Measurements from ENCODE around the gene LAMC1.

Gene LAMC1

DNA sequence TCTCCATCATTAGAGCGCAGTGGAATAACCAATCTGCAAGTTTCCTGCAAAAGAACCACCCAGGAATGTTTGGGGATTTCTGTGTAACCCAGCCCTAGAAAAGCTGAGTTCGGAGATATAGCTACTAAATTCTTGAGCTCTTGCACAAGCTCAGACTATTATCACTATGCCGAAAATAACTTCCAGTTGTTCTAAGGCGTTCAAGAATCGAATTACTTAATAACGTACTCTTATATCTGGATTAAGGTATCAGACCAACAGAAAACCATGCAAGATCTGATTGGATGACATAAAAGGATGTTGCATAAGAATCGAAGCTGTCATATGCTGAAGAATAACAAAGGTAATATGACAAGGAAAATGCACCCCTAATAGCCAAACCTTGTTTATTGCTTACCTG lies 155.3 kb downstream of the LAMC1 start (continued):
- TF ChIP-seq, protein P1, sequence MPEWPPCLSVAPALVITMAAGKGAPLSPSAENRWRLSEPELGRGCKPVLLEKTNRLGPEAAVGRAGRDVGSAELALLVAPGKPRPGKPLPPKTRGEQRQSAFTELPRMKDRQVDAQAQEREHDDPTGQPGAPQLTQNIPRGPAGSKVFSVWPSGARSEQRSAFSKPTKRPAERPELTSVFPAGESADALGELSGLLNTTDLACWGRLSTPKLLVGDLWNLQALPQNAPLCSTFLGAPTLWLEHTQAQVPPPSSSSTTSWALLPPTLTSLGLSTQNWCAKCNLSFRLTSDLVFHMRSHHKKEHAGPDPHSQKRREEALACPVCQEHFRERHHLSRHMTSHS (tag by site-specific recombination; IDR thresholded peaks at IDR 0.05) = no peak
- no peak for TF ChIP-seq ZNF426 (tag by site-specific recombination; IDR thresholded peaks at IDR 0.05)
- no peak for TF ChIP-seq ZBTB8A (tag by site-specific recombination; IDR thresholded peaks at IDR 0.05)
- TF ChIP-seq ZNF292 (tag by site-specific recombination; IDR thresholded peaks at IDR 0.05; ENCODE audit: borderline replicate concordance, low read depth) = no peak

DNA sequence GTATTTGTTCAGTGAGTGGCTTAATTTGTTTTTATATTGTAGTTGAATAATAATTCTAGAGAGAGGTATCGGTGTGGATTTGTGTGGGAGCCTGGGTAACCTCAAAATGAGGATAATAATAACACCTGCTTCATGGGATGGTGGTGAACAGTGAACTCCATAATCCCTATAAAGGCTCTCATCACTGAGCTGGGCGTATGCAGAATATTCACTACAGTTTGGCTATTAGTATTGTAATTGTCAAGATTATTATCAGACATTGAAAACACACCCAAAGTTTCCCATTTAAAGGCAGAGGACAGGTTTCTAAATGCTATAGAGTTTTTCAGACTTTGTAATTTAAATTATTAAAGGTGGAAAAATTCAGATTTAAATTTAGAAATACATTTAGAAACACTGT lies 155.8 kb downstream of the LAMC1 start:
- Histone ChIP-seq H3K36me3 (ENCODE audit: control insufficient read depth in 2 of 2, insufficient read depth in 1 of 2, low read length in 2 of 2) (no peaks in the 10 kb centered on the region), H3K9me3 (ENCODE audit: control insufficient read depth, insufficient read depth, low read depth, low read length) (no peaks in the 10 kb centered on the region), H3K27ac (ENCODE audit: extremely low read depth, low read depth, low read length) (no peak overlapping the region), H3K4me3 (ENCODE audit: low read depth, low read length) (no peak overlapping the region), H3K4me1 (ENCODE audit: control insufficient read depth, insufficient read depth, low read length) (no peaks in the 10 kb centered on the region)
- TF ChIP-seq ZNF266 (tag by site-specific recombination; IDR thresholded peaks at IDR 0.05; ENCODE audit: low read depth) (no peak), ZNF16 (tag by site-specific recombination; IDR thresholded peaks at IDR 0.05; ENCODE audit: low read depth) (no peak), KLF8 (tag by site-specific recombination; IDR thresholded peaks at IDR 0.05) (no peak), ZBTB17 (tag by site-specific recombination; IDR thresholded peaks at IDR 0.05) (no peak), SETDB1 (IDR thresholded peaks at IDR 0.05; ENCODE audit: insufficient read length, low read length) (no peak), ZNF155 (tag by site-specific recombination; IDR thresholded peaks at IDR 0.05) (no peak), ZNF473 (tag by site-specific recombination; IDR thresholded peaks at IDR 0.05) (no peak), ZBTB20 (tag by site-specific recombination; IDR thresholded peaks at IDR 0.05) (no peak), ZNF626 (tag by site-specific recombination; IDR thresholded peaks at IDR 0.05) (no peak), KLF16 (tag by site-specific recombination; IDR thresholded peaks at IDR 0.05) (no peak), ZNF174 (tag by site-specific recombination; IDR thresholded peaks at IDR 0.05) (no peak)
- TF ChIP-seq, protein P2, sequence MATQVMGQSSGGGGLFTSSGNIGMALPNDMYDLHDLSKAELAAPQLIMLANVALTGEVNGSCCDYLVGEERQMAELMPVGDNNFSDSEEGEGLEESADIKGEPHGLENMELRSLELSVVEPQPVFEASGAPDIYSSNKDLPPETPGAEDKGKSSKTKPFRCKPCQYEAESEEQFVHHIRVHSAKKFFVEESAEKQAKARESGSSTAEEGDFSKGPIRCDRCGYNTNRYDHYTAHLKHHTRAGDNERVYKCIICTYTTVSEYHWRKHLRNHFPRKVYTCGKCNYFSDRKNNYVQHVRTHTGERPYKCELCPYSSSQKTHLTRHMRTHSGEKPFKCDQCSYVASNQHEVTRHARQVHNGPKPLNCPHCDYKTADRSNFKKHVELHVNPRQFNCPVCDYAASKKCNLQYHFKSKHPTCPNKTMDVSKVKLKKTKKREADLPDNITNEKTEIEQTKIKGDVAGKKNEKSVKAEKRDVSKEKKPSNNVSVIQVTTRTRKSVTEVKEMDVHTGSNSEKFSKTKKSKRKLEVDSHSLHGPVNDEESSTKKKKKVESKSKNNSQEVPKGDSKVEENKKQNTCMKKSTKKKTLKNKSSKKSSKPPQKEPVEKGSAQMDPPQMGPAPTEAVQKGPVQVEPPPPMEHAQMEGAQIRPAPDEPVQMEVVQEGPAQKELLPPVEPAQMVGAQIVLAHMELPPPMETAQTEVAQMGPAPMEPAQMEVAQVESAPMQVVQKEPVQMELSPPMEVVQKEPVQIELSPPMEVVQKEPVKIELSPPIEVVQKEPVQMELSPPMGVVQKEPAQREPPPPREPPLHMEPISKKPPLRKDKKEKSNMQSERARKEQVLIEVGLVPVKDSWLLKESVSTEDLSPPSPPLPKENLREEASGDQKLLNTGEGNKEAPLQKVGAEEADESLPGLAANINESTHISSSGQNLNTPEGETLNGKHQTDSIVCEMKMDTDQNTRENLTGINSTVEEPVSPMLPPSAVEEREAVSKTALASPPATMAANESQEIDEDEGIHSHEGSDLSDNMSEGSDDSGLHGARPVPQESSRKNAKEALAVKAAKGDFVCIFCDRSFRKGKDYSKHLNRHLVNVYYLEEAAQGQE (tag by site-specific recombination; IDR thresholded peaks at IDR 0.05) = no peak
- TF ChIP-seq, protein P3, sequence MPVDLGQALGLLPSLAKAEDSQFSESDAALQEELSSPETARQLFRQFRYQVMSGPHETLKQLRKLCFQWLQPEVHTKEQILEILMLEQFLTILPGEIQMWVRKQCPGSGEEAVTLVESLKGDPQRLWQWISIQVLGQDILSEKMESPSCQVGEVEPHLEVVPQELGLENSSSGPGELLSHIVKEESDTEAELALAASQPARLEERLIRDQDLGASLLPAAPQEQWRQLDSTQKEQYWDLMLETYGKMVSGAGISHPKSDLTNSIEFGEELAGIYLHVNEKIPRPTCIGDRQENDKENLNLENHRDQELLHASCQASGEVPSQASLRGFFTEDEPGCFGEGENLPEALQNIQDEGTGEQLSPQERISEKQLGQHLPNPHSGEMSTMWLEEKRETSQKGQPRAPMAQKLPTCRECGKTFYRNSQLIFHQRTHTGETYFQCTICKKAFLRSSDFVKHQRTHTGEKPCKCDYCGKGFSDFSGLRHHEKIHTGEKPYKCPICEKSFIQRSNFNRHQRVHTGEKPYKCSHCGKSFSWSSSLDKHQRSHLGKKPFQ (tag by site-specific recombination; IDR thresholded peaks at IDR 0.05) = no peak
- TF ChIP-seq, protein P4, sequence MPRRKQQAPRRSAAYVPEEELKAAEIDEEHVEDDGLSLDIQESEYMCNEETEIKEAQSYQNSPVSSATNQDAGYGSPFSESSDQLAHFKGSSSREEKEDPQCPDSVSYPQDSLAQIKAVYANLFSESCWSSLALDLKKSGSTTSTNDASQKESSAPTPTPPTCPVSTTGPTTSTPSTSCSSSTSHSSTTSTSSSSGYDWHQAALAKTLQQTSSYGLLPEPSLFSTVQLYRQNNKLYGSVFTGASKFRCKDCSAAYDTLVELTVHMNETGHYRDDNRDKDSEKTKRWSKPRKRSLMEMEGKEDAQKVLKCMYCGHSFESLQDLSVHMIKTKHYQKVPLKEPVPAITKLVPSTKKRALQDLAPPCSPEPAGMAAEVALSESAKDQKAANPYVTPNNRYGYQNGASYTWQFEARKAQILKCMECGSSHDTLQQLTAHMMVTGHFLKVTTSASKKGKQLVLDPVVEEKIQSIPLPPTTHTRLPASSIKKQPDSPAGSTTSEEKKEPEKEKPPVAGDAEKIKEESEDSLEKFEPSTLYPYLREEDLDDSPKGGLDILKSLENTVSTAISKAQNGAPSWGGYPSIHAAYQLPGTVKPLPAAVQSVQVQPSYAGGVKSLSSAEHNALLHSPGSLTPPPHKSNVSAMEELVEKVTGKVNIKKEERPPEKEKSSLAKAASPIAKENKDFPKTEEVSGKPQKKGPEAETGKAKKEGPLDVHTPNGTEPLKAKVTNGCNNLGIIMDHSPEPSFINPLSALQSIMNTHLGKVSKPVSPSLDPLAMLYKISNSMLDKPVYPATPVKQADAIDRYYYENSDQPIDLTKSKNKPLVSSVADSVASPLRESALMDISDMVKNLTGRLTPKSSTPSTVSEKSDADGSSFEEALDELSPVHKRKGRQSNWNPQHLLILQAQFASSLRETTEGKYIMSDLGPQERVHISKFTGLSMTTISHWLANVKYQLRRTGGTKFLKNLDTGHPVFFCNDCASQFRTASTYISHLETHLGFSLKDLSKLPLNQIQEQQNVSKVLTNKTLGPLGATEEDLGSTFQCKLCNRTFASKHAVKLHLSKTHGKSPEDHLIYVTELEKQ (tag by site-specific recombination; IDR thresholded peaks at IDR 0.05; ENCODE audit: borderline replicate concordance) = no peak
- TF ChIP-seq, protein P5, sequence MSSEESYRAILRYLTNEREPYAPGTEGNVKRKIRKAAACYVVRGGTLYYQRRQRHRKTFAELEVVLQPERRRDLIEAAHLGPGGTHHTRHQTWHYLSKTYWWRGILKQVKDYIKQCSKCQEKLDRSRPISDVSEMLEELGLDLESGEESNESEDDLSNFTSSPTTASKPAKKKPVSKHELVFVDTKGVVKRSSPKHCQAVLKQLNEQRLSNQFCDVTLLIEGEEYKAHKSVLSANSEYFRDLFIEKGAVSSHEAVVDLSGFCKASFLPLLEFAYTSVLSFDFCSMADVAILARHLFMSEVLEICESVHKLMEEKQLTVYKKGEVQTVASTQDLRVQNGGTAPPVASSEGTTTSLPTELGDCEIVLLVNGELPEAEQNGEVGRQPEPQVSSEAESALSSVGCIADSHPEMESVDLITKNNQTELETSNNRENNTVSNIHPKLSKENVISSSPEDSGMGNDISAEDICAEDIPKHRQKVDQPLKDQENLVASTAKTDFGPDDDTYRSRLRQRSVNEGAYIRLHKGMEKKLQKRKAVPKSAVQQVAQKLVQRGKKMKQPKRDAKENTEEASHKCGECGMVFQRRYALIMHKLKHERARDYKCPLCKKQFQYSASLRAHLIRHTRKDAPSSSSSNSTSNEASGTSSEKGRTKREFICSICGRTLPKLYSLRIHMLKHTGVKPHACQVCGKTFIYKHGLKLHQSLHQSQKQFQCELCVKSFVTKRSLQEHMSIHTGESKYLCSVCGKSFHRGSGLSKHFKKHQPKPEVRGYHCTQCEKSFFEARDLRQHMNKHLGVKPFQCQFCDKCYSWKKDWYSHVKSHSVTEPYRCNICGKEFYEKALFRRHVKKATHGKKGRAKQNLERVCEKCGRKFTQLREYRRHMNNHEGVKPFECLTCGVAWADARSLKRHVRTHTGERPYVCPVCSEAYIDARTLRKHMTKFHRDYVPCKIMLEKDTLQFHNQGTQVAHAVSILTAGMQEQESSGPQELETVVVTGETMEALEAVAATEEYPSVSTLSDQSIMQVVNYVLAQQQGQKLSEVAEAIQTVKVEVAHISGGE (tag by site-specific recombination; conservative IDR thresholded peaks at IDR 0.05; ENCODE audit: low read depth) = no peak
- POLR2A ChIA-PET = no interaction called here
- CTCF ChIA-PET = interaction anchor here (0.6 to 0.8 kb wide), 3 partner anchors 64 to 109 kb away, joined by 3 read pairs; no protein-coding TSS in a partner anchor

All from HEK293 (cell line).